Kidney capillary endothelial cell (primary cell): ENCODE measurements around the gene LYPD4.
"Not testable (repeated sequence)": the region's sequence is repeated elsewhere in the genome, so short reads cannot be mapped to it uniquely, and the experiment has no call there.

Experiments
- DNase-seq: peaks from one replicate; pipeline ENCODE4 v3.0.0-alpha.2; 2018; ENCODE audit warnings: low spot score

The LYPD4 gene

GRCh38 chr19:41844601-41845000 lies at the start of gene LYPD4:
LYPD4 (minus strand) TSS chr19:41844683; CDS start chr19:41839285, 5,398 bp downstream.
- no peak for DNase-seq

GRCh38 chr19:41893899-41894298 lies 49.4 kb upstream of the LYPD4 start:
- DNase-seq: peak; percentile 46

- no peak for DNase-seq
Measured at GRCh38 chr19:41892173-41892902, 47.9 kb upstream of the LYPD4 start.

- DNase-seq: no peak
Measured at GRCh38 chr19:41890936-41891335, 46.5 kb upstream of the LYPD4 start.

GRCh38 chr19:41889896-41890295 lies 45.4 kb upstream of the LYPD4 start:
- no peak for DNase-seq

GRCh38 chr19:41888926-41889325 lies 44.4 kb upstream of the LYPD4 start:
- DNase-seq: no peak

- DNase-seq: no peak
Measured at GRCh38 chr19:41887711-41888382, 43.4 kb upstream of the LYPD4 start.

- DNase-seq: no peak
Measured at GRCh38 chr19:41886761-41887710, 42.6 kb upstream of the LYPD4 start.

GRCh38 chr19:41883821-41884733 lies 39.6 kb upstream of the LYPD4 start:
- peak; percentile 93 for DNase-seq

- DNase-seq: no peak
Measured at GRCh38 chr19:41883463-41883820, 39.0 kb upstream of the LYPD4 start.

- peak; percentile 55 for DNase-seq
Measured at GRCh38 chr19:41882568-41883462, 38.3 kb upstream of the LYPD4 start, which contains the start of gene ARHGEF1. ARHGEF1 (plus strand) TSS chr19:41883184; CDS start chr19:41888083, 4,899 bp downstream.

- no peak for DNase-seq
Measured at GRCh38 chr19:41880329-41880708, 35.8 kb upstream of the LYPD4 start.

GRCh38 chr19:41879670-41880328 lies 35.3 kb upstream of the LYPD4 start:
- no peak for DNase-seq

- DNase-seq: no peak
Measured at GRCh38 chr19:41879080-41879479, 34.6 kb upstream of the LYPD4 start.

- no peak for DNase-seq
Measured at GRCh38 chr19:41877916-41878905, 33.7 kb upstream of the LYPD4 start.

GRCh38 chr19:41876847-41877832 lies 32.7 kb upstream of the LYPD4 start, which contains the start of gene CD79A:
CD79A (plus strand) TSS chr19:41877279; CDS start chr19:41877305, 26 bp downstream.
- DNase-seq: no peak

- DNase-seq: not testable (repeated sequence)
Measured at GRCh38 chr19:41875973-41876372, 31.5 kb upstream of the LYPD4 start.
